Measurements from ENCODE around the gene NSG2. TPM values are rescaled to one million over a fixed set of nuclear protein-coding genes. Genes with fewer than 3 reads are reported as not detected.
"Not testable (repeated sequence)": the region's sequence is repeated elsewhere in the genome, so short reads cannot be mapped to it uniquely, and the experiment has no call there.

NSG2 gene
- total RNA-seq, 6 experiments from 2014 or later: 0.13 TPM; not detected in 5

DNA sequence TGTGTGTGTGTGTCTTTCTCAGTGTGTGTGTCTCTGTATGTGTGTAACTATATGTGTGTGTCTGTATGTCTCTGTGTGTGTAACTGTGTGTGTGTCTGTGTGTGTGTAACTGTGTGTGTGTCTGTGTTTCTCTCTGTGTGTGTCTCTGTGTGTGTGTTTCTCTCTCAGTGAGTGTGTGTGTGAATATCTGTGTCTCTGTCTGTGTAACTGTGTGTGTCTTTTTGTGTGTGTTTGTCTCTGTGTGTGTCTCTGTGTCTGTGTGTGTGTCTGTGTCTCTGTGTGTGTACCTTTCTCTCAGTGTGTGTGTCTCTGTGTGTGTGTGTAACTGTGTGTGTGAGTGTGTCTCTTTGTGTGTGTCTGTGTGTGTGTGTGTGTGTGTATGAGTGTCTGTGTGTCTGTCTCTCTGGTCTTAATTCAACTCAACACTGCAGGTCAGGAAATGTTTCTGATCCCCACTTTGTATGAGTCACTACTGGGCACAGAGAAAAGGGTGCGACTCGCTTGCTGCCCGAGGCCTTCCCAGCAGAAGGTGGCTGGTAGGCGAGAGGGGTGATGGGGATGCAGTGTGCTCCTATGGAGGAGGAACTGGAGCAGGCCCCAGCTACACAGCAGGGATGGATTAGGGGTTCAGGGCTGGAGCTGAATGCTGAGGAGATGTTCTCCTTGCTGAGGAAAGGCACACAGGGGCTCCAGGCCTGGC is 52.1 kb downstream of the NSG2 start:
- no peak for ATAC-seq
- no peak for DNase-seq
- no peak overlapping the region for H3K4me3 ChIP-seq
- H3K27ac ChIP-seq: no peak overlapping the region
- H3K36me3 ChIP-seq: no peaks in the 10 kb centered on the region
- intact Hi-C loops (cut with DNase I): no loop called here
- no peaks in the 10 kb centered on the region for H3K9me3 ChIP-seq
- H3K4me1 ChIP-seq: no peaks in the 10 kb centered on the region
- H3K27me3 ChIP-seq: no peaks in the 10 kb centered on the region
- 40% methylated on average over 1 of the region's 4 CpGs for WGBS (ENCODE audit: insufficient coverage, low coverage, low lambda C conversion rate, missing lambda C conversion rate)
- no peak for TF ChIP-seq POLR2A (IDR thresholded peaks at IDR 0.05)

DNA sequence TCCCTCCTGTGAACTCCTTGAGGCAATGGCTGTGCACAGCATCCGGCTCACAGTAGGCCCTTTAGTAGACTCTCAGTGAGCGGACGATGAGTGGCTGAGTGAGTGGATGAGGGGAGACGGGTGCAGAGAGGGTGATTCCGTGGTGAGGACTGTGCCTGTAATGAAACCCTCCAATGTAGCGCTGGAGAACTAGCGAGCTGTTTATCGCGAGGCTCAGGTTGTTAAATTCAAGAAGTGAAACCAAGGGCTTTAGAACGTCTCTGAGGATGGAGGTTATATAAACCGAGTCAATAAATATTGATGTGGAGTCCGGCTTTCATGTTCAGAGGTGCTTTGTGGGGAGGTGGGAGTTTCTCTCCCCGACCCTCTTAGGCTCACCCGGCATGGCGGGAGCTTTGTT is 53.2 kb downstream of the NSG2 start:
- DNase-seq (no peak), ATAC-seq (no peak)
- H3K27ac ChIP-seq: no peak overlapping the region
- no peak overlapping the region for H3K4me3 ChIP-seq
- no peaks in the 10 kb centered on the region for H3K4me1 ChIP-seq
- no peaks in the 10 kb centered on the region for H3K9me3 ChIP-seq
- no peaks in the 10 kb centered on the region for H3K36me3 ChIP-seq
- 79% methylated on average over 9 of the region's 15 CpGs for WGBS (ENCODE audit: insufficient coverage, low coverage, low lambda C conversion rate, missing lambda C conversion rate)
- TF ChIP-seq, protein P1, sequence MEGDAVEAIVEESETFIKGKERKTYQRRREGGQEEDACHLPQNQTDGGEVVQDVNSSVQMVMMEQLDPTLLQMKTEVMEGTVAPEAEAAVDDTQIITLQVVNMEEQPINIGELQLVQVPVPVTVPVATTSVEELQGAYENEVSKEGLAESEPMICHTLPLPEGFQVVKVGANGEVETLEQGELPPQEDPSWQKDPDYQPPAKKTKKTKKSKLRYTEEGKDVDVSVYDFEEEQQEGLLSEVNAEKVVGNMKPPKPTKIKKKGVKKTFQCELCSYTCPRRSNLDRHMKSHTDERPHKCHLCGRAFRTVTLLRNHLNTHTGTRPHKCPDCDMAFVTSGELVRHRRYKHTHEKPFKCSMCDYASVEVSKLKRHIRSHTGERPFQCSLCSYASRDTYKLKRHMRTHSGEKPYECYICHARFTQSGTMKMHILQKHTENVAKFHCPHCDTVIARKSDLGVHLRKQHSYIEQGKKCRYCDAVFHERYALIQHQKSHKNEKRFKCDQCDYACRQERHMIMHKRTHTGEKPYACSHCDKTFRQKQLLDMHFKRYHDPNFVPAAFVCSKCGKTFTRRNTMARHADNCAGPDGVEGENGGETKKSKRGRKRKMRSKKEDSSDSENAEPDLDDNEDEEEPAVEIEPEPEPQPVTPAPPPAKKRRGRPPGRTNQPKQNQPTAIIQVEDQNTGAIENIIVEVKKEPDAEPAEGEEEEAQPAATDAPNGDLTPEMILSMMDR (IDR thresholded peaks at IDR 0.05): no peak
- intact Hi-C loops (cut with DNase I): no loop called here
- H3K27me3 ChIP-seq: no peaks in the 10 kb centered on the region

DNA sequence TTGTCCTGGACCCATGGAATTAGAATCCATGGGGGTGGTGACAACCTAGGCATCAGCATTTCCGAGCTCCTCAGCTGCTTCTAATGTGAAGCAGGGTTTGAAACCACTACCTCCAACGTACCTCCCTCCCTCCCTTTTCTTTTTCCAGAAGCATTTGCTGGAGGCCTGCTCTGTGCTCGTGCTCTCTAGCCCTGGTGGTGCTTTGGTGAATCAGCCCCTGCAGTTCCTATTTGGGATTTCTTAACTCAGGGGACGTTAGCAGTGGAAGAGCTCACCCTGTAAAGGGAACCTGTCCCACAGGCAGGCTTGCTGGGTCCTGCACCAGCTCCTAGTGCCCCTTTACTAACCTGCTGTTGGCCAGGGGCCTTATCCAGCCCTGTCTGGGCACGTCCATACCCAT is 55.0 kb downstream of the NSG2 start:
- H3K4me1 ChIP-seq: no peaks in the 10 kb centered on the region
- 10% methylated on average over 2 of the region's 5 CpGs for WGBS (ENCODE audit: insufficient coverage, low coverage, low lambda C conversion rate, missing lambda C conversion rate)
- TF ChIP-seq POLR2A (IDR thresholded peaks at IDR 0.05): no peak
- TF ChIP-seq, protein P1 (IDR thresholded peaks at IDR 0.05): no peak
- H3K27me3 ChIP-seq: no peaks in the 10 kb centered on the region
- DNase-seq (no peak), ATAC-seq (no peak)
- H3K27ac ChIP-seq: no peak overlapping the region
- intact Hi-C loops (cut with DNase I): no loop called here
- H3K4me3 ChIP-seq: no peak overlapping the region
- no peaks in the 10 kb centered on the region for H3K9me3 ChIP-seq
- no peaks in the 10 kb centered on the region for H3K36me3 ChIP-seq

DNA sequence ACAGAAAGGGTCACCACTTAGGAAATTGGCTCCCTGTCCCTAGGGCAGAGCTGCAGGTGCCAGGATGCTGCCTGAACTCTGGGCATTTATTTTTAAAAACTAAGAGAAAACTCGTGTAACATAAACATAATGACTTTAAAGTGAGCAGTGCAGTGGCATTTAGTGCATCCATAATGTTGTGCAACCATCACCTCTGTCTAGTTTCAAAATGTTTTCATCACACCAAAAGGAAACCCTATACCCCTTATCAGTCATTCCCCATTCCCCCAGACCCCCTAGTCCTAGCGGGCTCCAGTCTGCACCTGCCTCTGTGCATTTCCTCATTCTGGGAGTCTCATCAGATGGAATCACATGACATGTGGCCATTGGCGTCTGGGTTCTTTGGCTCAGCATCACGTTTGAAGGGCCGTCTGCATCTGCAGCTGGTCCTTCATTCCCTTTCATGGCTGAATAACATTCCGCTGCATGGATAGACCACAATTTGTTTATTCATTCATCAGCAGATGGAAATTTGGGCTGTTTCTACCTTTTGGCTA is 55.8 kb downstream of the NSG2 start:
- Histone ChIP-seq H3K36me3 (no peaks in the 10 kb centered on the region), H3K9me3 (no peaks in the 10 kb centered on the region), H3K27me3 (no peaks in the 10 kb centered on the region), H3K4me3 (no peak overlapping the region), H3K4me1 (no peaks in the 10 kb centered on the region), H3K27ac (no peak overlapping the region)
- no peak for ATAC-seq
- no peak for DNase-seq
- WGBS (ENCODE audit: insufficient coverage, low coverage, low lambda C conversion rate, missing lambda C conversion rate): 68% methylated on average over 6 of the region's 6 CpGs
- intact Hi-C loops (cut with DNase I): no loop called here
- TF ChIP-seq, protein P1 (IDR thresholded peaks at IDR 0.05): no peak
- no peak for TF ChIP-seq POLR2A (IDR thresholded peaks at IDR 0.05)

DNA sequence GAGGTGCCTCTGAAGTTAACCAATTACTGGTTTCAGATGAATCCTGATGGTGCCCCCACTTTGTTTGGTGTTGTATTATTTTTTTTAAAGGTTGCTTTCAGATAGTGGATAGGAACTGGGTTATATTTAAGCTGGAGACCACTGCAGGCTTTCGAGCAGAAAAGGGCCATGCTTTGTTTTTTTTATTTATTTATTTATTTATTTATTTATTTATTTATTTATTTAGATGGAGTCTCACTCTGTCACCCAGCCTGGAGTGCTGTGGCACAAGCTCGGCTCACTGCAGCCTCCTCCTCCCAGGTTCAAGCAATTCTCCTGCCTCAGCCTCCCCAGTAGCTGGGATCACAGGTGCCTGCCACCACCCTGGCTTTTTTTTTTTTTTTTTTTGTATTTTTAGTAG is 57.1 kb downstream of the NSG2 start:
- H3K4me1 ChIP-seq; H3K27me3 ChIP-seq; H3K9me3 ChIP-seq; DNase-seq; H3K36me3 ChIP-seq; intact Hi-C loops (cut with DNase I); ATAC-seq; H3K27ac ChIP-seq; H3K4me3 ChIP-seq: not testable (repeated sequence)
- 58% methylated on average over 2 of the region's 2 CpGs for whole genome bisulfite sequencing (ENCODE audit: insufficient coverage, low coverage, low lambda C conversion rate, missing lambda C conversion rate)
